Panc1 (cell line): ENCODE results near the gene RGS9. TPM values are rescaled to one million over a fixed set of nuclear protein-coding genes. Genes with fewer than 3 reads are reported as not detected.

Experiments
- ATAC-seq: fragments of 200-7000 bp; cut with Tn5 transposase; 2 replicates; pipeline ENCODE4 v1.9.1; 2020; ENCODE audit warnings: mild to moderate bottlenecking, moderate library complexity
- BruUV-seq: library from RNA; stranded (reverse); fragments of 400-500 nt; replicated peaks from 2 replicates; lab custom pipeline; 2021; lab: Mats Ljungman, UMichigan
- CTCF ChIA-PET: fragments of 300-600 bp; sonication (Branson Sonifier 250); formaldehyde crosslinking; loops from one replicate; lab custom pipeline; 2022; ENCODE audit warnings: antibody characterized with exemption; lab: Charles Lee
- POLR2A ChIA-PET: fragments of 300-600 bp; sonication (Branson Sonifier 250); formaldehyde crosslinking; loops from one replicate; lab custom pipeline; 2022; ENCODE audit warnings: antibody characterized with exemption; lab: Charles Lee
- DNase-seq: peaks from one replicate; pipeline ENCODE4 v3.0.0-alpha.2; 2010; ENCODE audit warnings: low read depth, low spot score
- H3K27ac ChIP-seq: 2 replicates; pipeline ENCODE4 v1.5.1; 2011; ENCODE audit warnings: mild to moderate bottlenecking, low read length, inconsistent platforms
- H3K27me3 ChIP-seq: fragments of 200-500 bp; sonication (Bioruptor generic); 2 replicates; pipeline ENCODE4 v1.6.0; 2014; ENCODE audit warnings: low read length, inconsistent platforms; ENCODE audit not compliant: control insufficient read depth, insufficient read depth
- H3K36me3 ChIP-seq: fragments of 200-500 bp; sonication (Bioruptor generic); 2 replicates; pipeline ENCODE4 v1.5.1; 2014; ENCODE audit warnings: inconsistent platforms, mild to moderate bottlenecking, low read length, moderate library complexity; ENCODE audit not compliant: control insufficient read depth, insufficient read depth
- H3K4me1 ChIP-seq: 2 replicates; pipeline ENCODE4 v1.5.1; 2011; ENCODE audit warnings: inconsistent platforms, mild to moderate bottlenecking, low read length, moderate library complexity; ENCODE audit not compliant: control insufficient read depth, insufficient read depth
- H3K4me3 ChIP-seq, 2 experiments: 2 replicates each; pipeline ENCODE4 v1.5.1; 2011 to 2012; ENCODE audit warnings: low read depth in 2 of 2, low read length in 2 of 2, mild to moderate bottlenecking in 2 of 2, inconsistent platforms in 1 of 2, moderate library complexity in 1 of 2
- H3K9me3 ChIP-seq: fragments of 200-500 bp; sonication (Bioruptor generic); 2 replicates; pipeline ENCODE4 v1.5.1; 2014; ENCODE audit warnings: low read depth, mild to moderate bottlenecking, inconsistent platforms, low read length, moderate library complexity; ENCODE audit not compliant: control insufficient read depth, insufficient read depth
- POLR2AphosphoS5 ChIP-seq: IDR thresholded peaks from 2 replicates; pipeline ENCODE4 v1.6.1; 2012; ENCODE audit warnings: mild to moderate bottlenecking, low read depth, low read length, moderate library complexity
- SIN3A ChIP-seq: IDR thresholded peaks from 2 replicates; pipeline ENCODE4 v1.6.1; 2012; ENCODE audit warnings: low read depth, mild to moderate bottlenecking, low read length, moderate library complexity, borderline replicate concordance; ENCODE audit not compliant: insufficient read depth
- TCF7L2 ChIP-seq: IDR thresholded peaks from 2 replicates; pipeline ENCODE4 v1.6.1; 2011; ENCODE audit warnings: mild to moderate bottlenecking, low read depth, low read length, inconsistent platforms
- in situ Hi-C: cut with HindIII; loops from 2 replicates; pipeline ENCODE4 v1.10.0; 2016; ENCODE audit warnings: low sequenced_read_pairs, low pct_unique_long_range_greater_than_20kb
- intact Hi-C: fragments of 100-400 bp; cut with micrococcal nuclease; formaldehyde crosslinking; loops from one replicate; pipeline ENCODE4 v1.10.0; 2022; ENCODE audit not compliant: unreplicated experiment
- total RNA-seq: library from RNA; stranded (reverse); gene quantifications from one replicate; pipeline ENCODE4 v1.2.1, GENCODE V29; 2021; ENCODE audit not compliant: unreplicated experiment
- TF ChIP-seq, protein P1 (sequence below): fragments of 450-650 bp; IDR thresholded peaks from 2 replicates; pipeline ENCODE4 v1.5.1; 2017; ENCODE audit warnings: mild to moderate bottlenecking
- TF ChIP-seq, protein P2 (sequence below), 2 experiments: IDR thresholded peaks; 2 replicates each; pipeline ENCODE4 v1.6.1; 2011 to 2012; ENCODE audit warnings: low read depth in 2 of 2, control low read depth in 1 of 2, low read length in 1 of 2, mild to moderate bottlenecking in 1 of 2, moderate library complexity in 1 of 2; ENCODE audit not compliant: insufficient read depth in 1 of 2

RGS9 gene
- total RNA-seq, 1 experiment from 2014 or later: 3.3 TPM

DNA sequence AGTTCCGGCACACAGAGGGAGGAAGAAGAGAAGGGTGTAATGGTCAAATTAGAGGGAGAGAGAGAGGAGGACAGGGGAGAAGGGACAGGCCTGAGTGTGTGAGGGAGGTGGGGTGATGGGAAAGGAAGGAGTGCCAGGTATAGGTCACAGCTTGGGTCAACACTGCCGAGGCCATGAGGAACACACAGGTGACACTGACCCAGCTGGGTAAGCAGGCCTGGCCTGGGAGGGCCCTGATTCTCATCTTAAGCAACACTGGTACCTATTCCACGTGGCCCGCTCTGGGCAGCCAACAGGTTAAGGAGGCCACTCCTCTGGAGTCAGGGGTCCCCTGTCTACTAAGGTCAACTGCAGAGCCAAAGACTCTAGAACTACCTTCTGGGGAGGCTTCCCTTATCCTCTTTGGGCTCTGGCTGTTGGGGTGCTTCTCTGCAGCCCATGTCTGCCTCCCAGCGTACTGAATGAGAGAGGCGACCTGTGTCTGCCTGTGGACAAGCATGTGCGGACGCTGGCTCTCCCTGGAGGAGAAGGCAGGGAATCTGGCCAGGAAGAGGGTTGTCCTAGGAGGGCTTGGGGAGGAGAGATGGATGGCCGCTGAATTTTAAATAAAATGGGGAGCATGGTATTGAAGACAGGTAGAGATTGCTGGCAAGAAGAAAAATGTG, 57.6 kb downstream of the RGS9 start:
- H3K4me3 ChIP-seq: no peak overlapping the region
- H3K36me3 ChIP-seq: no peaks in the 10 kb centered on the region
- H3K9me3 ChIP-seq: no peaks in the 10 kb centered on the region
- no peaks in the 10 kb centered on the region for H3K27me3 ChIP-seq
- ATAC-seq (no peak), DNase-seq (no peak)
- TF ChIP-seq SIN3A: no peak
- TF ChIP-seq POLR2AphosphoS5: no peak
- TF ChIP-seq, protein P1, sequence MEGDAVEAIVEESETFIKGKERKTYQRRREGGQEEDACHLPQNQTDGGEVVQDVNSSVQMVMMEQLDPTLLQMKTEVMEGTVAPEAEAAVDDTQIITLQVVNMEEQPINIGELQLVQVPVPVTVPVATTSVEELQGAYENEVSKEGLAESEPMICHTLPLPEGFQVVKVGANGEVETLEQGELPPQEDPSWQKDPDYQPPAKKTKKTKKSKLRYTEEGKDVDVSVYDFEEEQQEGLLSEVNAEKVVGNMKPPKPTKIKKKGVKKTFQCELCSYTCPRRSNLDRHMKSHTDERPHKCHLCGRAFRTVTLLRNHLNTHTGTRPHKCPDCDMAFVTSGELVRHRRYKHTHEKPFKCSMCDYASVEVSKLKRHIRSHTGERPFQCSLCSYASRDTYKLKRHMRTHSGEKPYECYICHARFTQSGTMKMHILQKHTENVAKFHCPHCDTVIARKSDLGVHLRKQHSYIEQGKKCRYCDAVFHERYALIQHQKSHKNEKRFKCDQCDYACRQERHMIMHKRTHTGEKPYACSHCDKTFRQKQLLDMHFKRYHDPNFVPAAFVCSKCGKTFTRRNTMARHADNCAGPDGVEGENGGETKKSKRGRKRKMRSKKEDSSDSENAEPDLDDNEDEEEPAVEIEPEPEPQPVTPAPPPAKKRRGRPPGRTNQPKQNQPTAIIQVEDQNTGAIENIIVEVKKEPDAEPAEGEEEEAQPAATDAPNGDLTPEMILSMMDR: no peak
- TF ChIP-seq, protein P2, sequence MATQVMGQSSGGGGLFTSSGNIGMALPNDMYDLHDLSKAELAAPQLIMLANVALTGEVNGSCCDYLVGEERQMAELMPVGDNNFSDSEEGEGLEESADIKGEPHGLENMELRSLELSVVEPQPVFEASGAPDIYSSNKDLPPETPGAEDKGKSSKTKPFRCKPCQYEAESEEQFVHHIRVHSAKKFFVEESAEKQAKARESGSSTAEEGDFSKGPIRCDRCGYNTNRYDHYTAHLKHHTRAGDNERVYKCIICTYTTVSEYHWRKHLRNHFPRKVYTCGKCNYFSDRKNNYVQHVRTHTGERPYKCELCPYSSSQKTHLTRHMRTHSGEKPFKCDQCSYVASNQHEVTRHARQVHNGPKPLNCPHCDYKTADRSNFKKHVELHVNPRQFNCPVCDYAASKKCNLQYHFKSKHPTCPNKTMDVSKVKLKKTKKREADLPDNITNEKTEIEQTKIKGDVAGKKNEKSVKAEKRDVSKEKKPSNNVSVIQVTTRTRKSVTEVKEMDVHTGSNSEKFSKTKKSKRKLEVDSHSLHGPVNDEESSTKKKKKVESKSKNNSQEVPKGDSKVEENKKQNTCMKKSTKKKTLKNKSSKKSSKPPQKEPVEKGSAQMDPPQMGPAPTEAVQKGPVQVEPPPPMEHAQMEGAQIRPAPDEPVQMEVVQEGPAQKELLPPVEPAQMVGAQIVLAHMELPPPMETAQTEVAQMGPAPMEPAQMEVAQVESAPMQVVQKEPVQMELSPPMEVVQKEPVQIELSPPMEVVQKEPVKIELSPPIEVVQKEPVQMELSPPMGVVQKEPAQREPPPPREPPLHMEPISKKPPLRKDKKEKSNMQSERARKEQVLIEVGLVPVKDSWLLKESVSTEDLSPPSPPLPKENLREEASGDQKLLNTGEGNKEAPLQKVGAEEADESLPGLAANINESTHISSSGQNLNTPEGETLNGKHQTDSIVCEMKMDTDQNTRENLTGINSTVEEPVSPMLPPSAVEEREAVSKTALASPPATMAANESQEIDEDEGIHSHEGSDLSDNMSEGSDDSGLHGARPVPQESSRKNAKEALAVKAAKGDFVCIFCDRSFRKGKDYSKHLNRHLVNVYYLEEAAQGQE (IDR thresholded peaks at IDR 0.05; ENCODE audit: insufficient read depth in 1 of 2, low read depth in 2 of 2, low read length in 1 of 2): no peak
- TF ChIP-seq TCF7L2: no peak
- intact Hi-C loops (loop anchor here (10.0 kb wide), 1 partner anchor 230 kb away; no protein-coding TSS in a partner anchor), in situ Hi-C loops (no loop called here)
- no peak overlapping the region for H3K27ac ChIP-seq
- POLR2A ChIA-PET: no interaction called here
- CTCF ChIA-PET: no interaction called here
- no TSS peak for BruUV-seq
- no peaks in the 10 kb centered on the region for H3K4me1 ChIP-seq

DNA sequence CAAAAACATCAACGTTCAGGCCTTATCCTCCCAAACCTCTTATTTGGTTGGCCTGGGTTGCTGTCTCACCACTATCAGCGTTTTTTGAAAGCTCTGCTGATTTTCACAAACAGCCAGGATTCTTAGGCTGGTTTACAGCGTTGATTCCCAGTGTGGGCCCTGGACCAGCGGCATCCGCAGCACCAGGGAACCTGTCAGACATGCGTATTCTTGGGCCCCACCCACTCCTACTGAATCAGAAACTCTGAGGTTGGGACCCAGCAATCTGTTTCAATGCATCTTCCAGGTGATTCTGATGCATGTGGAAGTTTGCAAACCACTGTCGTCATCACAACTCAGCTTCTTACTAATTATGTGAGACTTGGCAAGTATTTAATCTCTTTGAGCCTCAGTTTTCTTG, 58.5 kb downstream of the RGS9 start:
- ChIA-PET CTCF (no interaction called here), POLR2A (no interaction called here)
- no peaks in the 10 kb centered on the region for H3K27me3 ChIP-seq
- in situ Hi-C loops (no loop called here), intact Hi-C loops (loop anchor here (10.0 kb wide), 1 partner anchor 231 kb away; no protein-coding TSS in a partner anchor)
- BruUV-seq: no TSS peak
- H3K4me1 ChIP-seq: no peaks in the 10 kb centered on the region
- DNase-seq (no peak), ATAC-seq (no peak)
- H3K36me3 ChIP-seq: no peaks in the 10 kb centered on the region
- H3K27ac ChIP-seq: no peak overlapping the region
- no peaks in the 10 kb centered on the region for H3K9me3 ChIP-seq
- TF ChIP-seq, protein P2 (IDR thresholded peaks at IDR 0.05; ENCODE audit: insufficient read depth in 1 of 2, low read depth in 2 of 2, low read length in 1 of 2): no peak
- no peak for TF ChIP-seq POLR2AphosphoS5
- no peak for TF ChIP-seq SIN3A
- no peak for TF ChIP-seq TCF7L2
- TF ChIP-seq, protein P1: no peak
- no peak overlapping the region for H3K4me3 ChIP-seq
